Endodermal cell (in vitro differentiated cells): ENCODE data around the gene SPTB. TPM values are rescaled to one million over a fixed set of nuclear protein-coding genes. Genes with fewer than 3 reads are reported as not detected.

Source experiments
- DNase-seq: peaks from one replicate; pipeline ENCODE4 v3.0.0-alpha.2; 2017
- H3K27ac ChIP-seq: 2 replicates; pipeline ENCODE4 v1.5.1; 2013; ENCODE audit warnings: mild to moderate bottlenecking, low read depth, low read length, moderate library complexity
- H3K27me3 ChIP-seq: 2 replicates; pipeline ENCODE4 v1.6.1; 2013; ENCODE audit warnings: mild to moderate bottlenecking, low read length, moderate library complexity; ENCODE audit not compliant: insufficient read depth, control insufficient read depth, poor library complexity, severe bottlenecking
- H3K36me3 ChIP-seq: 2 replicates; pipeline ENCODE4 v1.7.0; 2013; ENCODE audit warnings: mild to moderate bottlenecking, low read length, moderate library complexity; ENCODE audit not compliant: control insufficient read depth, insufficient read depth
- H3K4me1 ChIP-seq: one replicate; pipeline ENCODE4 v1.7.0; 2013; ENCODE audit warnings: low read length; ENCODE audit not compliant: control insufficient read depth, insufficient read depth
- H3K4me3 ChIP-seq: 2 replicates; pipeline ENCODE4 v1.5.1; 2013; ENCODE audit warnings: mild to moderate bottlenecking, low read length, moderate library complexity
- H3K9ac ChIP-seq: 2 replicates; pipeline ENCODE4 v1.6.1; 2013; ENCODE audit warnings: mild to moderate bottlenecking, low read length, moderate library complexity; ENCODE audit not compliant: poor library complexity, severe bottlenecking; ENCODE audit errors: extremely low read depth
- H3K9me3 ChIP-seq: 2 replicates; pipeline ENCODE4 v1.6.1; 2013; ENCODE audit warnings: mild to moderate bottlenecking, low read length, moderate library complexity; ENCODE audit not compliant: control insufficient read depth
- H3K27ac Mint-ChIP-seq: 2 replicates; pipeline ENCODE4 v1.8.0; 2020; ENCODE audit warnings: mixed read lengths
- H3K27me3 Mint-ChIP-seq: 2 replicates; pipeline ENCODE4 v1.8.0; 2021; ENCODE audit warnings: mild to moderate bottlenecking, mixed read lengths; ENCODE audit not compliant: insufficient read depth
- H3K36me3 Mint-ChIP-seq: 2 replicates; pipeline ENCODE4 v1.8.0; 2020; ENCODE audit warnings: low read depth, mixed read lengths
- H3K4me1 Mint-ChIP-seq: 2 replicates; pipeline ENCODE4 v1.8.0; 2020; ENCODE audit warnings: mixed read lengths
- H3K4me3 Mint-ChIP-seq: 2 replicates; pipeline ENCODE4 v1.8.0; 2020; ENCODE audit warnings: mild to moderate bottlenecking, moderate library complexity, mixed read lengths
- H3K9me3 Mint-ChIP-seq: 2 replicates; pipeline ENCODE4 v1.8.0; 2020; ENCODE audit warnings: mild to moderate bottlenecking, mixed read lengths
- WGBS, 2 experiments: methylation state at CpG; one replicate each; pipeline versions ENCODE4 v1.1.5 to v1.1.7; 2013; ENCODE audit warnings: missing lambda C conversion rate in 2 of 2, mixed read lengths in 1 of 2; ENCODE audit not compliant: insufficient coverage in 1 of 2, insufficient read length in 1 of 2; 5-methylcytosine and 5-hydroxymethylcytosine counted together
- total RNA-seq, 2 donors: library from RNA; stranded (reverse); fragmentation: NEBNext Ultra II Directional in 1 of 2; extraction: Animal tissue kit (Norgen Biotek cat#: 25700) in 1 of 2; gene quantifications; 2 replicates in 1 of 2; 3 replicates in 1 of 2; pipeline ENCODE4 v1.2.1, GENCODE V29; 2021
- TF ChIP-seq, protein P1 (sequence below): fragments of 200-600 bp; sonication (generic); conservative IDR thresholded peaks from 2 replicates; pipeline ENCODE4 v1.5.0; 2021; ENCODE audit warnings: antibody characterized with exemption, mild to moderate bottlenecking

SPTB gene
- total RNA-seq, 2 donors from 2014 or later = 0.77 to 1.4 TPM

DNA sequence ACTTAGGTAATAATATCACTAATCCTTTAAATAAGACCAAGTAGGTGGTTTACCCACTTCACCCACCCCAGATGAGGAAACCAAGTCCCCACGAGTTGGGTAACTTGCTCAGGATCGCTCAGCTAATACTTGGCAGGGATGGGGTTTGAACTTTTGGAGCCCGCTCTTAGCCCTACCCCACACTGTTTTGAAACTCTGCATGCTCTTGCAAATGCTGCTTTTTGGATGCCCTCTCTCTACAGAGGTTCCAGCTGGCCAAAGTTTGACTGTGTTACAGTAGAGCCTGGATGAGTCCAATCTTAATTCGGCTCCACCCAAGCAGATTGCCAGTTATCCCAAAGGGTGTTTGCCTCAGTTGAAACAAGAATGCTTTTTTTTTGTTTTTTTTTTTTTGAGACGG is 168.7 kb downstream of the SPTB start:
- no peak overlapping the region for H3K9ac ChIP-seq
- WGBS, 2 experiments = 92 to 95% methylated on average over 5 of the region's 5 CpGs
- TF ChIP-seq, protein P1, sequence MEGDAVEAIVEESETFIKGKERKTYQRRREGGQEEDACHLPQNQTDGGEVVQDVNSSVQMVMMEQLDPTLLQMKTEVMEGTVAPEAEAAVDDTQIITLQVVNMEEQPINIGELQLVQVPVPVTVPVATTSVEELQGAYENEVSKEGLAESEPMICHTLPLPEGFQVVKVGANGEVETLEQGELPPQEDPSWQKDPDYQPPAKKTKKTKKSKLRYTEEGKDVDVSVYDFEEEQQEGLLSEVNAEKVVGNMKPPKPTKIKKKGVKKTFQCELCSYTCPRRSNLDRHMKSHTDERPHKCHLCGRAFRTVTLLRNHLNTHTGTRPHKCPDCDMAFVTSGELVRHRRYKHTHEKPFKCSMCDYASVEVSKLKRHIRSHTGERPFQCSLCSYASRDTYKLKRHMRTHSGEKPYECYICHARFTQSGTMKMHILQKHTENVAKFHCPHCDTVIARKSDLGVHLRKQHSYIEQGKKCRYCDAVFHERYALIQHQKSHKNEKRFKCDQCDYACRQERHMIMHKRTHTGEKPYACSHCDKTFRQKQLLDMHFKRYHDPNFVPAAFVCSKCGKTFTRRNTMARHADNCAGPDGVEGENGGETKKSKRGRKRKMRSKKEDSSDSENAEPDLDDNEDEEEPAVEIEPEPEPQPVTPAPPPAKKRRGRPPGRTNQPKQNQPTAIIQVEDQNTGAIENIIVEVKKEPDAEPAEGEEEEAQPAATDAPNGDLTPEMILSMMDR = no peak
- no peaks in the 10 kb centered on the region for H3K36me3 ChIP-seq
- Mint-ChIP-seq H3K4me1 (peaks cover 45% of the 10 kb centered on the region), H3K27ac (no peak overlapping the region), H3K4me3 (no peak overlapping the region), H3K9me3 (peaks cover 25% of the 10 kb centered on the region), H3K36me3 (peaks cover 23% of the 10 kb centered on the region), H3K27me3 (peaks cover 15% of the 10 kb centered on the region)
- H3K4me3 ChIP-seq = no peak overlapping the region
- H3K4me1 ChIP-seq = peaks cover 30% of the 10 kb centered on the region
- H3K27me3 ChIP-seq = no peaks in the 10 kb centered on the region
- peak; percentile 13 for DNase-seq
- H3K9me3 ChIP-seq = peaks cover 28% of the 10 kb centered on the region
- H3K27ac ChIP-seq = no peak overlapping the region

DNA sequence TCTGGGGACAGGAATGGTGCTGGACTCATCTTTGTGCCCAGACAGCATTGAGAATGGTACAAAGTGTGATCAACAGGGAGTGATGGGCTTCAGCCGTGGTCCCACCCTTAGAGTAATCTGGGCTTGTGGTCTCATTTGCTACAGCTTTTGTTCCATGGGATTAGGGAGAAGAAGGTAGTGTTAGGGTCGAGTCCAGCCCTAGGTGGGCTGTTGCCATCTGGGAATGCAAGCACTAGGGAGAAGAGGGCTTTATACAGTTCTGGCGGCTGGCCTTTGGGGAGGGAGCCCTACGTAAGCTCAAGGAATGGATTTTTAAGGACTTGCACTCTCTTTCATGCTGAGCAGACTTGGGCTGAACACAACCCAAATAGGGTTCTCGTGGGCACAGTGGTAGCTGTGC is 170.6 kb downstream of the SPTB start:
- Histone ChIP-seq H3K27me3 (no peaks in the 10 kb centered on the region), H3K27ac (no peak overlapping the region), H3K9ac (no peak overlapping the region), H3K4me3 (peak overlapping the region; percentile 5), H3K9me3 (peaks cover 24% of the 10 kb centered on the region), H3K36me3 (no peaks in the 10 kb centered on the region), H3K4me1 (peaks cover 28% of the 10 kb centered on the region)
- peak; percentile 43 for DNase-seq
- Mint-ChIP-seq H3K27me3 (peaks cover 23% of the 10 kb centered on the region), H3K4me1 (peaks cover 44% of the 10 kb centered on the region), H3K27ac (no peak overlapping the region), H3K9me3 (peaks cover 21% of the 10 kb centered on the region), H3K4me3 (peak overlapping the region; percentile 70), H3K36me3 (peaks cover 19% of the 10 kb centered on the region)
- TF ChIP-seq, protein P1 = no peak
- 80 to 82% methylated on average over 5 of the region's 5 CpGs for WGBS, 2 experiments

DNA sequence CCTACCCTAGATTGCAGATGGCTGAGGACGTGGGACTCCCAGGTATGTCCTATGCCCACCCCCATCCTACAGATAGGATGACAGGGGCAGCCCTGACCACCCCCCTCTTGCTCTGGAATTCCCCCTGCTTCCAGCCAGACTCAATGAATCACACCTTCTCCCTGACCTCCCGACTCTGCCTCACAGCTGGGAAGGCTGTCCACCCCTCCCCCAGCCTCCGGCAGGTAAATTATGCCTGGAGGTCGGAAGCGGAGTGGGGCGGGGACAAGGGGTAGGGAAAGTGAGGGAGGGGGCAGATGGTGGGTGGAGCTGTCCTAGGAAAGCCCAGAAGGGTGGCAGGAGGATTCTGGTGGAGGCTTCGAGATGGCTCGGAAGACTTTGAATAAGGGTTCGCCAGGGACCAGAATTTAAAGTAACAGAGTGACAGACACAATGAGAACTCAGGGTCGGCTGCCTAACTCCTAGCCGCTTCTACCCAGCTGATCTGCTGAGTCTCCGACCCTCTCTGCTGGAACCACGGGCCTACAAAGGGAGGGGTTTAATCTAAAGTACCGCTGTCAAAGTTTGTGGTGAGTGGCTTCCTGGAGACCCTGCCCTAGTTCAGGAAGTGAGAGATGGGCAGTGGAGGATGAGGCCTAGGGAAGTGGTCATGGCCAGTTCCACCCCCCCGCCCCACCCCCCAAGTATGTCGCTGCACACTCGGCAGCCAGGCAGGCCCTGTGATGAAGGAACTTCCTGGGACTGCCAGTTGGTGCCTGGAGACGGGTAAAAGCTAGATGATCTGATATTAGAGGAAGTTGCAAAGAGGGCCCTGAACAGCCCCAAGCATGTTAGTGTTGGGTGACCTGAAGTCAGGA is 171.3 kb downstream of the SPTB start:
- no peak overlapping the region for H3K27ac ChIP-seq
- H3K4me1 Mint-ChIP-seq = peaks cover 48% of the 10 kb centered on the region
- TF ChIP-seq, protein P1 = no peak

More for the DNA sequence above, 171.3 kb downstream of the SPTB start:
- Mint-ChIP-seq H3K9me3 (peaks cover 14% of the 10 kb centered on the region), H3K4me3 (peak overlapping the region; percentile 70), H3K36me3 (peaks cover 15% of the 10 kb centered on the region), H3K27me3 (peaks cover 19% of the 10 kb centered on the region), H3K27ac (peak overlapping the region; percentile 26)
- Histone ChIP-seq H3K9me3 (peaks cover 18% of the 10 kb centered on the region), H3K36me3 (no peaks in the 10 kb centered on the region), H3K4me1 (peaks cover 28% of the 10 kb centered on the region), H3K4me3 (peak overlapping the region; percentile 89), H3K9ac (peak overlapping the region; percentile 19), H3K27me3 (peaks cover 5% of the 10 kb centered on the region)
- WGBS, 2 experiments = 9 to 13% methylated on average over 11 to 17 of the region's 18 CpGs
- DNase-seq = peak; percentile 97
